Effector CD4-positive, alpha-beta T cell (primary cell): Measurements from ENCODE around the gene MTG1.
"Not testable (repeated sequence)": the region's sequence is repeated elsewhere in the genome, so short reads cannot be mapped to it uniquely, and the experiment has no call there.

Experiments
- DNase-seq: peaks from one replicate; pipeline ENCODE4 v3.0.0-alpha.2; 2020

MTG1 gene

DNA sequence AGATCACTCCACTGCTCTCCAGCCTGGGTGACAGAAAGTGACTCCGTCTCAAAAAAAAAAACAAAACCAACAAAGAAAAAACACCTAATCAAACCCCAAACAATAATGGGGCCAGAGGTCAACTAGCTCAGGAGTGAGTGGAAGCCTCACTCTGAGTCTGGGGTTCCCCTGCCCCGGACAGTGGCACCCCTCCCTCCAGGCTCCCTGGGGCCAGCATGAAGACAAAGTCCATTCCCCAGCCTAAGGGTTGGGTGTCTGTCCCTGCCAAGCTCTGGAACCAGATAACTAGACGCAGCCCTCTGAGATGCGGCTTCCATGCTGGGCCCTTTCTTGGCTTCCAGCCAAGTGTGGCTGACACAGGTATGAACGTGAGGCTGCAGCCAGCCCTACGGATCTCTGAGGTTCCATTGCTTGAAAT, 34.4 kb upstream of the MTG1 start:
- DNase-seq: peak; percentile 37

DNA sequence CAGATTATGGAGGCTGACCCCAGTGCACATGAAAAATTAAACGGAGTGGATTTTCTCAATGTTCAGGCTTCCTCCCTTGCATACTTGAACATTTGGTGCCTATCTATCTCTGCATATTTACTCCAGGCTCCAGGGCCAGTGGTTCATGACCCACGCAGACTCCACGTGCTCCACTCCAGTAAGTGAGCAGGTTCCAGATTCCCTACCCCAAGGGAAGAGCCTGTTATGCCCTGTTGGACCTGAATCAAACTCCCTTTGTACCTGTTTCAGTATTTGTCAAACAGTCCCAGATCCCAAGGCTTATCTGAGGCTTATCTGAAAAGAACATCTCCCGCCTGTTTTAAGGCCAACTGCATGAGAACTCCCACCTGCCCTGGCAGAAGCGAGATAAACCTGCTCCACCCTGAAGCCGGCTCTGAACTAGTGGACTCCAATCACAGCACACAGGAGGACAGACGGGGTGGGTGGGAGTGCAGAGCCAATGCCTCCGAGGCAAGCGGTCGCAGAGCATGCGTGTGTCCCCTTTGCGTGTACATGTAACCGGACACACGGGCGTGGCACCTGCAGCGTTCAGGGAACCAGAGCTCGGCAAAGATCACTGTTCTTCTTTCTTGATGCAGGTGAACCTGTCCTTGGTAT, 33.9 kb upstream of the MTG1 start:
- DNase-seq: no peak

DNA sequence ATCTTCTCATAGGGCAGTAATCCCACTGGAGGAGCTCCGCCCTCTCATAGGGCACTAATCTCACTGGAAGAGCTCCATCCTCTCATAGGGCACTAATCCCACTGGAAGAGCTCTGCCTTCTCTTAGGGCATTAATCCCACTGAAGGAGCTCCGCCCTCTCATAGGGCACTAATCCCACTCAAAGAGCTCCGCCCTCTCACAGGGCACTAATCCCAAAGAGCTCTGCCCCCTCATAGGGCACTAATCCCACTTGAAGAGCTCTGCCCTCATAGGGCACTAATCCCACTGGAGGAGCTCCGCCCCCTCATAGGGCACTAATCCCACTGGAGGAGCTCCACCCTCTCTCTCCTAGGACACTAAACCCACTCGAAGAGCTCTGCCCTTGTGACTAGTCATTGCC, 32.7 kb upstream of the MTG1 start:
- DNase-seq: no peak

DNA sequence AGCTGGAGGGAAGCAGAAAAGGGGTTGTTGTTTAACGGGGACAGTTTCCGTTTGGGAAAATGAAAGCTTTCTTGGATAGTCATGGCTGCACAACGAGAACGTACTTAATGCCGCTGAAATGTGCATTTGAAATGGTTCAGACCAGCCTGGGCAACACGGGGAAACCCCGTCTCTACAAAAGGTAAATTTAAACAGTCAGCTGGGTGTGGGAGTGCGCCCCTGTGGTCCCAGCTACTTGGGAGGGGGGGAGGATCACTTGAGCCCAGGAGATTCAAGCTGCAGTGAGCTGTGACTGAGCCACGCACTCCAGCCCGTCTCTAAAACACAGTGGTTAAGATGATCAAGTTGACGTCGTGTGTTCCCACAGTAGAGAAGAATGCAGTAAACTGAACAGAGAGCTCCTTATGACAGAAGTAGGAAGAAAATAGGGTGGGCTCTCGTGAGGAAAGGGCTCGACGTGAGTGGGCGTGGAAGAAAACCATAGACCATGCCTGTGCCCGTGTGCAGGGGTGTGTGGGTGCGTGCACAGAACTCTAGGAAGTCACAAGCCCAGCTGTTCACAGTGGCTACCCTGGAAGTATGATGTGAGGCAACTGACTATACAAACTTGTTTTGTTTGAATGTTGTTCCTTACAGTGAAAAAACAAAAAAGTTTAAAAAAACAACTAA, 32.0 kb upstream of the MTG1 start:
- DNase-seq: no peak

DNA sequence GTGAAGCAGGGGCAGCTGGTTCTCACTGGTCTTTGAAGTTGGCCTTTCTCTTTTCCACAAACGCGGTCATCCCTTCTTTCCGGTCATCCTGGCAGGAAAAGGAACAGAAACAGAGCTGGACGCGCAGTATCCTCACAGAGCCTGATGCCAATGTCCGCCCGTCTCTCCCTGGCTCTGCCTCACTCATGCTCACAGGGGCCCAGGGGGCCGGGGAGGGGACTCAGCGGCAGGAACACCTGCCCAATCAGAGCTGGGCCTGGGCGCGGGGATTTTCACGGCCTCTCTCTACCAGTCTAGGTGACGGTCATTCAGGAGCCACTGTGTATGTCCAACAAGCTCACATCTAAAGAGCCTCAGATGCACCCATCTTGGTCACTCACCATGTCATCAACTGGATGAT, 31.1 kb upstream of the MTG1 start:
- no peak for DNase-seq

DNA sequence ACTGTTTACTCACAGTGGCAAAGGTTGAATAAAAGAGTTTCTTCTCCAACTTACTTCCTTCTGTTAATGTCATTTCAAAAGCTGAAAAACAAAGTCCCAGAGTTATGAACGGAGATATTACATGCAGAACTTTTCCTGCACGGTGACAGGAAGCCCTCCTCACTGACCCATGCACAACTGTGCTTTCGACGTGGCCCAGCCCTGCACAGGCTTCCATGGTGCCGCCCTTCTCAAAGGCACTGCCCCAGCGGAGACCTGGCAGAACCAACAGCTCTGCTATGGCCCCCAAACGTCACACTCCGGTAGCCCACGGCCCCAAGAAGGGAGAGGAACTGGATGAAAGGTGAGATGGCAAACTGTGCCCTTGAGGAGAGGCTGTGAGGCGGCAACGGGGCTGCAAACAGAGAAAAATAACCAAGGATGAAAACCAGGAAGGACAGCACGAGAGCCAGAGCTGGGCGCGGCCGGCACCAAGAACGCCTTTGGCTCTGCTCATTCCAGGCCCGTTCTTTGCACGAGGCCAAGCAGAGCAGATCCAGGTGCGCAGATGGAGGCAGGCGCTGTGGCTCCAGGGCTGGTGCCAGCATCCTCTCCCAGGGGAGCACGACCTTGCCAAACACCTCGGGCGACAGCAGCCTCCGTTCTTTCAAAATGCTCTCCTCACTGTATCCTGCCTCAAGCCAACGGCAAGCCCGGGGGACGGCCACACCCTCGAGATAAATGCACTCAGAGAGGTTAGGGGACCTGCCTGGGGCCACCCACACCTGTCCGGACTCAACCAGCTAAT, 29.1 kb upstream of the MTG1 start:
- DNase-seq: no peak

DNA sequence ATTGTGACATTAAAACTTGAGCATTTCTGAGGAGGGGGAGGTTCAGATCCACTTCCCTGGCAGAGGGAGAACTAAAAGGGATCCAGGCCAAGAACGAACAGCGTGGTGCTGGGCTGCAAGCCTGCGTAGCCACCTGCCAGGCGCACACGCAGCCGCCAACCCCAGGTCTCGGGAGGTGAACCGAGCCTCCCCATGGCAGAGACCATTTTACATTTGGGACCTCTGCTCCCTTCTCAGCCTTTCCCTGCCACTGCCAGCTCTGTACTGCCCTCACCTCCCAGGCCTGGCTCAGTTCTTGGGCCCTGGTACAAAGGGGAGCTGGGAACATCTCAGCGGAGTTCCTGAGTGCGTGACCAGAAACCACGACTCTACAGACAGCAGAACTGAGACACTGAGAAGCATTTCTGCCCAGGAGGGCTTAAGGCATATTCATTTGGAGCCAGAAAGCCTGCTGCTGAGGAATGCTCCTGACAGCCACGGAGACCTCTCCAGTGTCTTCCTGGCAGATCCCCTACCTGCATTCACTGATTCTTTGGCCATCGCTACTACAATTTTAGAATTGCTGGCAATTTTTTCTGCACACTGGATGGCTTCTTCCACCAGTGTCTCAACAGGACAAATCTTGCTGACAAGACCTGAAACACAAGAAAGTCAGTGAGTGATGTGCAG, 28.4 kb upstream of the MTG1 start:
- DNase-seq: no peak

DNA sequence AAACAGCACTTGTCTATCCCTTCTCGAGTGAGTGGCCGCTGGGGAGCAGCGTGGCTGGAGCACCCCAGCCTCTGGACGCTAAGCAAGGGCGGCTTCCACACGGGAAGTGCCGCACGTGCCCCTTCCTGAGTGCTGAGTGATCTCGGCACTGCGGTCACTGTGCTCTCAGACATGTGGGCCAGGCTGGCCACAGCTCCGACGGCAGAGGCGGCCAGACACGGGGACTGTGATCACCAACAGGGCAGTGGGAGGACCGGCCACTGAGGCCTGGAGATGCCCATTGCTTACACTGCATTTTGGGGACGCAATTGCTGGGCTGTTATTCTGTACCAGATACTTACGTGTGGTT, 27.9 kb upstream of the MTG1 start:
- DNase-seq: no peak

DNA sequence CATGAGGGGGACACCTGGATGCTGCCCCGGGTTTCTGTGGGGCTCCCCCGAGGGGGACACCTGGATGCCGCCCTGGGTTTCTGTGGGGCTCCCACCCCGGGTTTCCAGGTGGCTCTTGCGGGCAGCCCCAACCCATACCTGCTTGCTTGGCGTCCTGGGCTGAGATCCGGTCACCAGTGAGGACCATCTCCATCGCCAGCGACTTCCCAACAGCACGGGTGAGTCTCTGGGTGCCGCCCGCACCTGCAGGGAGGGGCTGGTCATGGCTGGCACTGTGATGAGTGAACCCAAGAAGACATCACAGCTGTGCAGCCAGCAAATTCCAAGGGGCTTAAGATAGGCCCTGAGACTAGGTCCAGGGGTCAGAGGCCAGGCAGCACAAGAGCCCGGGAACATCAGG, 27.2 kb upstream of the MTG1 start:
- no peak for DNase-seq

DNA sequence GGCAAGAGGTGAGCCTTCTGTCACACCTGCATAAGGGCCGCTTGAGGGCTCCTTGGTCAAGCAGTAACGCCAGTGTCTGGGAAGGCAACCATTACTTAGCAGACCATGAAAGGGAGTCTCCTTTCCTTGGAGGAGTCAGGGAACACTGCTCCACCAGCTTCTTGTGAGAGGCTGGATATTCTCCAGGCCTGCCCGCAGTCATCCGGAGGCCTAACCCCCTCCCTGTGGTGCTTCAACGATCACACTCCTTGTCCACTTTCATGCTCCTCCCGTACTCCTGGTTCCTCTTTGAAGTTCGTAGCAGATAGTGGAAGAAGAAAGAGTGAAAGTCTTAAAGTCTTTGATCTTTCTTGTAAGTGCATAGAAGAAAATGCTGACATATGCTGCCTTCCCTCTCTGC, 26.5 kb upstream of the MTG1 start:
- DNase-seq: not testable (repeated sequence)

DNA sequence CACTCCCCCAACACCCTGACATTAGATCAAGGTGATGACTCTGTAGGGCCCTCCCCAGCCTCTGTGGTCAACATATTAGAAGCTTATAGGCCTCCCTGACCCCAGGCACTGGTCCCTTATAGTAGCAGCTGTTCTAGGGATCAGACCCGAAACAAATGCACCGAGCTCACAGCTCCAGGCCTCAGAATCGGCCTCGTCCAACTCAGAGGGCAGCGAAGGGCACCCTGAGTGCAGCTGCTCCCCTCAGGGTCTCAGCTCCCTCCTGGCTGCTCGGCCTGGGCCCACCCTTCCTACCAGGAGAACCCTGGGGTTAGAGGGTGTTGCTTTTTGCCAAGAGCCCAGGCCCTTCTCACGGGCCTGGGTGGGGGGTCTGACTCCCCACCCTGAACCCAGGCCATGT, 25.8 kb upstream of the MTG1 start:
- no peak for DNase-seq

DNA sequence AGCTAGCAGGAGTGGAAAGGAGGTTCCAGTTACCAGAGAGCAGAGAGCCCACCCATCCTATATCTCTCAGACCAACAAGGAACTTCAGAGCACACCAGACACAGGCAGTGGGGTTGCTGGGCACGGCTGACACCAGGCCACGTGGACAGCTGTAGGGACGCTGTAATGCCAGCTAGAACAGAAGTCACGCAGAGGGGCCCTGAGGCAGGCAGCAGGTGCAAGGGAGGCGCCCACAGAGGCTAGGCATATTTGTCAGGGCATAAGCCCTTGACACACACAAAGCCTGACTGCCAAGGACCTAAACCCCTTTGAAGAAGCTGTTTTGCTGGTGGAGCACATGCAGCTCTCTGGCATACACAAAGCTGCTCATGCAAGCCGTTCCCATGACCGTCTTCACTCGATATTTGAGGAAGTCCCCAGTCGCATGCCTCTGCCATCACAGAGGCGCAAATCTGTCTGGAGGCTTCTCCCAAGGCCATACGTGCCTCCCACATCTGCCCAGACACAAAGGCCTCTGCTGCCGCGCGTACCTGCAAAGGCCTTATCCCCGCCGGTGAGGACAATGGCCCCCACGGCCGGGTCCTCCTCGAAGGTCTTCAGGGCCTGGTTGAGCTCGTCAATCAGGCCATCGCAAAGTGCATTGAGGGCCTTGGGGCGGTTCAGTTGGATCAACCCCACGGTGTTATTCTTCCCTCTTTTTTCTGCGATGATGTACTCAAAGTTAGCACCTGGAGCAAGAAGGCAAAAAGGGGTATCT, 23.7 kb upstream of the MTG1 start:
- DNase-seq: no peak

DNA sequence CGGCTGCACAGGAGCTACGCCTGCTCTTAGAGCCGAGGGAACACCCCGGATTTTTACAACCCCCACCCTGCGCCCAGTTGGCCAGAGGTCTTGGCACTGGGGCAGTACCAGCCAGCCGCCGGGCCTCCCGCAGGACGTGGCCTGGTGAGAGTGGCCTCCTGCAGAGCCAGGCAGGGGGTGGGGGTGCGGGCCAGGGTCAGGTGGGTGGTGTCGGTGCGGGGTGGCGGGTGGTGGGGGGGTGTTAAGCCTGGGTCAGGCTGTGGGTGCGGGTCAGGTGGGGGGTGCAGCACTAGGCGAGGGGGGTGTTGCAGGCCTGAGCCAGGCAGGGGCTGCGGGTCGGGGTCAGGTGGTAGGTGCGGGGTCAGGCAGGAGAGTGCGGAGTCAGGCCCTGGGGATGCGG, 21.4 kb upstream of the MTG1 start:
- no peak for DNase-seq

DNA sequence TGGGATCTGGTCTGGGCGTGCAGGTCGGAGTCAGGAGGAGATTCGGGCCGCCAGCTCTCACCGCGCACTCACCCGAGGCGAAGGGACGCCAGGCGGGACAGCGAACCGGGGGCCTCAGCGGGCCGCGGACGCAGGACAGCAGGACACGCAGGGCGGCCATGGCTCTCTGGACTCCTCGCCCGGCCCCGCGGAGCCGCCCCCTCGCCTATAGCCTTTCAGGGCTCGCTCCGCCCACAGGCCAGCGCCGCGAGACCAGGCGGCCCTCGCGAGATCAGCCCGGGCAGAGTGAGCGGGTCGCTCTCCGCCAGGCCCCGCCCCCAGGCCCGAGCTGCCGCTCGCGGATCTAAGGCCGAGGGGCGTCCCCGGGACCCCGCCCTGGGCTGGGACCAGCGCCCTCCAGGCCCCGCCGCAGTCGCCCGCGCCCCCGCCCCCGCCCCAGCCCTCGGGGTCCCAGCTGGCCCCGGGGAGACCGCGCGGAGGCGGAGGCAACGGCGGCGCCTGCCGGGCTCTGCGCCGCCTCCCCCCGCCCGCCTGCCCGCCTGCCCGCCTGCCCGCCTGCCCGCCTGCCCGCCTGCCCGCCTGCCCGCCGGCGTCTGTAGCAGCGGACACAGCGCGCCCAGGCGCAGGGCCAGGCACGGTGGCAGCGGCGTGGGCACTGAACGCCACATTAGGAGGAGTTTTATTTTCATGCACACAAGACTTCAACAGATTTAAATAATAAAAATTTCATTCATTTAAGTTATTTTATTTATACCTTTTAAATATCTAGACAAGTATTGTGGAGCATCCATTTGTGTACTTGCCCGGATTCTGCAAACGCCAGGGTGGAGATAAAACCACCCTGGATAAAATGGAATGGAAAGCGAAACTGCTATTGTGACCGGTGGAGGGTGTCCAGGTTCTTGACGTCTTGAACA, 20.5 kb upstream of the MTG1 start, which contains the start of gene ECHS1:
Gene ECHS1 (minus strand): TSS at position 181 of the 917 bp plus-strand sequence. CDS start 21 bp downstream, at position 160.
- DNase-seq: peak; percentile 92

DNA sequence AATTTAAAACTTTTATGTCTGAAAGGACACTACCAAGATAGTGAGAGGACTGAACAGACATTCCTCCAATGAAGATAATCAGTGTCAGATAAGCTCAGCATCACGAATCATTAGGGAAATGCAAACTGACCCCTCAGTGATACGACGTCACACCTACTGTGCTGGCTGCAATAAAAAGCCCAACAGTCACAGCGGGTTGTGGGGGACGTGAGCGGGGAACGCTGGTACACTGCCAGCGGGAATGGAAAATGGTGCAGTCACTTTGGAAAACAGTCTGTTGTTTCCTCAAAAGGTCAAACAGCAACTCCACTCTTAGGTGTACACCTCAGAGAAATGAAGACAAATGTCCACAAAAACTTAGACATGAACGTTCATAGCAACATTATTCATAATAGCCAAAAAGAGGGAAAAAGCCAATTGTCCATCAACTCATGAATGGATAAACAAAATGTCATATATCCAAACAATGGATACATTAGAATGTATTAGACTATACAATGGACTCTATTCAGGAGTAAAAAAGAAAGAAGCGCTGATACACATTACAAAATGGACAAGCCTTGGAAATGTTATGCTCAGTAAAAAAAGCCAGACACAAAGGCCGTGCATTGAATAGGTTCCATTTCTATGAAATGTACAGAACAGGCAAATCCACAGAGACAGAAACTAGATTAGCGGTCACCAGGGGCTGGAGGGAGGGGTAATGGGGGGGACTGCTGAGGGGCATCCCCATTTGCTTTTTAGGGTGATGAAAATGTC, 18.4 kb upstream of the MTG1 start:
- no peak for DNase-seq

DNA sequence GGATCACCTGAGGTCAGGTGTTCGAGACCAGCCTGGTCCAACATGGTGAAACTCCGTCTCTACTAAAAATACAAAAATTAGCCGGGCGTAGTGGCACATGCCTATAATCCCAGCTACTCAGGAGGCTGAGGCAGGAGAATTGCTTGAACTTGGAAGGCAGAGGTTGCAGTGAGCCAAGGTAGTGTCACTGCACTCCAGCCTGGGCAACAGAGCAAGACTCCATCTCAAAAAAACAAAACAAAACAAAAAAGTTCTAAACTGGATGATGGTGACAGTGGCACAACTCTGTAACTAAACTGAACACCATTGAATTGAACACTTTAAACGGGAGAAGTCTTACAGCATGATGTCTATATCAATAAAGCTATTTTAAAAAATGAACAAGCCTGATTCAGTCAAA, 17.8 kb upstream of the MTG1 start:
- DNase-seq: not testable (repeated sequence)

DNA sequence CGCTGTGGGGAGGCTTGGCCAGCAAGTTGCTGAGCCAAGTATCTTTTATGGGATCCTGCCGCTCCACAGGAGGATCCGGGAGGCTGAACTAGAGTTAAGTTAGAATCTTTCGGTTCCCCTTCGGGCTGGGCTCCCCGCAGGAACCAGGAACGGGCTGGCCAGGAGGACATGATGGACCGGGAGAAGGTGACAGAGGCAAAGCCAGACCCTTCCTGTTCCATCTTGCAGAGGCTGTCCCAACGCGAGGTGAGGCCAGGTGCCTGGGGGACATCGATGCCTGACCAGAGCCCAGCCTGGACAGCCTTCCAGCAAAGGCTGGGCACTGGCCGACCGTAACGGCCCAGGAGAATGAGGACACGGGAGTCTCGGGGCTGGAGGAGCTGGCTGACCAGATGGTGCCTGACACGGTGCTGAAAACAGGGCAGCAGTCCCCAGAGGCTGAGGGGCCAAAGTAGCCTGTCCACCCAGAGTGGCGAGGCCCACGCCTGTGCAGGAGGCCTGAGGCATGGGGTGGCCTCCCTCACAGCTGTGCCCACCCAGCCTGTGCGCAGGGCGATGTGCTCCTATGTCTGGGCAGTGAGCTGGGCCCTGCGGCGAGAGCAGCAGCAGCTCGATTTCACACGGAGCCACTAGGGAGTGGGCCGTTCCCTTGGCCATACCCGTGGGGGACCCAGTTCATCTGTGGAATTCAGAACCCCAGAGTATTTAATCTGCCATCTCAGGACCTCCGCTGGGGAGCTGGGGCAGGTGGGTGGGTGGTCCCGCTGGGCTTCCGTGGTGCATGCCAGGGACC, 16.7 kb upstream of the MTG1 start:
- DNase-seq: no peak

DNA sequence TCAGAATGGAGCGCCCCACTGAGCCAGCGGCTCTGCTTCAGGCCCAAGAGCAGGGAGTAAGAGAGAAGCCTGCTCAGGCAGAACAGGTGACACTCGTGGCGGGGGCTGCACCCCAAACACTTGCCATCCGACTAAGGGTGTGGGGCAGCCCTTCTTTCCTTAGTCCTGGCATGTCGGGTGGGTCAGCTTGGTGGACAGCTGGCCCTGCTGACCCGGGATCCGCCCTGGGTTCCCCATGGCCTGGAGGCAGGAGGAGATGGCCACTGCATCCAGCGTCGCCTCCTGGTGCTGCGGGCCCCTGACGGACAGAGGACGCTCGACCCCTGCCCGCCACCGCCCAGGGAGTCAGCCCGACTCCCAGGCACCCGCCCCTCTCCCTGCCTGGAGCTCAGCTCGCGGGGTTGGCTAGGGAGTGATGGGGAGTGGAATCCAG, 16.1 kb upstream of the MTG1 start:
- DNase-seq: no peak

DNA sequence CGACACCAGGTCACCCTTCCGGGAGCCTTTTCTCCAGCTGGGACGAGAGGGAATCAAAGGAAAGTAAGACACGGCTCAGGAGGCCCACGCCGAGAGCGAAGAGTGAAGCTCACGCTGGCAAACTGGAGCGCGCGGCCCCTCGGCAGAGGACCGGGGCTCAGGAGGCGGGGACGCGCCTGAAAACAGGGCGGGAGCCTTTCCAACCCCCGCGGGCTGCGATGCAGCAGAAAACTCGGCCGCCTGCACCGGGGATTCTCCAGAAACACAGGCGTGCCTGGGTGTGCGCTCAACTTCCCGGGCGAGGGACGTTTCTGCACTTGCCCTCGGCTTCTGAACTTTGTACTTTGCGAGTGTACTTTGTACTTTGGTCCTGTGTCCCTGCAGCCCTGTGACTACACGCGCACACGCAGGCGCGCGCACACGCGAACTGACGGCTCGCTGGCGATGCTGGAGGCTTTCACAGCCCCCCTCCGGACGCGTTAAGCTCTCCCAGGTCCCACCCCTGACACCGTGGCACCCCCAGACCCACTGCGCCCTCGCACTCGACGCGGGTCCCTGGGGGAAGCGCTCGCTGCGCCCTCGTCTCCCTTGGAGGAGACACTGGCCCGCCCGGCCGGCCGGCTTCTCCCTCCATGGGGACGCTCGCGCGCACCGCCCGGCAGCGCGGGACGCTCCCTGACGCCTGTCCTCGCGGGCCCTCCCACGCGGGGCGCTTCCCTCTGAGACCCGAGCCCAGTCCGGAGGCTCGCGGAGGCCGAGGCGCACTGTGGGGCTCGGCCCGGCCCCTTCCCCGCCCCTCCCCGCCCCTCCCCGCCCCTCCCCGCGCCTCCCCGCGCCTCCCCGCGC, 15.5 kb upstream of the MTG1 start:
- peak; percentile 48 for DNase-seq
